WERI-Rb-1 (cell line): Measurements from ENCODE around the gene UMODL1.
"Not testable (repeated sequence)": the region's sequence is repeated elsewhere in the genome, so short reads cannot be mapped to it uniquely, and the experiment has no call there.

Source experiments
- DNase-seq: peaks from one replicate; pipeline ENCODE4 v3.0.0-alpha.2; 2020
- H3K27ac ChIP-seq: fragments of 250-450 bp; sonication (Bioruptor Pico); 2 replicates; pipeline ENCODE4 v1.5.1; 2020; ENCODE audit warnings: mild to moderate bottlenecking, moderate library complexity
- H3K27me3 ChIP-seq: fragments of 250-450 bp; sonication (Bioruptor Pico); 2 replicates; pipeline ENCODE4 v1.5.1; 2021; ENCODE audit warnings: mild to moderate bottlenecking, low read depth, moderate library complexity; ENCODE audit not compliant: insufficient read depth, severe bottlenecking
- H3K36me3 ChIP-seq: fragments of 250-450 bp; sonication (Bioruptor Pico); 2 replicates; pipeline ENCODE4 v1.5.1; 2020; ENCODE audit warnings: mild to moderate bottlenecking, moderate library complexity
- H3K4me3 ChIP-seq: 2 replicates; pipeline ENCODE4 v1.5.1; 2011; ENCODE audit warnings: low read depth, mild to moderate bottlenecking, control low read depth, low read length
- H3K9me3 ChIP-seq: fragments of 250-450 bp; sonication (Bioruptor Pico); 2 replicates; pipeline ENCODE4 v1.5.1; 2021; ENCODE audit warnings: mild to moderate bottlenecking, moderate library complexity; ENCODE audit not compliant: severe bottlenecking
- TF ChIP-seq, protein P1 (sequence below): IDR thresholded peaks from 2 replicates; pipeline ENCODE4 v1.5.1; 2011; ENCODE audit warnings: low read depth, mild to moderate bottlenecking, control low read depth, inconsistent platforms, low read length

The UMODL1 gene

DNA sequence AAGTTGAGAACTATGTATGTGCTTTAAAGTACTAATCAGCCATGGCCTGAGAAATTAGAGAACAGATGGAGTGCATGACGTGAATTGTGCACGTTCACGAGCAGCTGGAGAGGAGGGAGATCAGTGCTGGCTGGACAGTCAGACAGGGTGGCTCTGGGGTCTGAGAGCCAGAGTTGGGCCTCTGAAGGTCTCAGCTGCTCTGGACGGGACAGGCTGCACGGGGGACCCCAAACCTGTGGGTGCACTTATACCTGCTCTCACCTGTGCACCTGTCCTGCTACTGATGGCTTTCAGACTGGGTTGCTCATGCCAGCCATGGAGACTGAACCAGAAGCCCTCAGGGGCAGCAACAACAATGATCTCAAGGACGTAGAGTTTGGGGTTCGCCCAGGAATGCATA is 43.5 kb downstream of the UMODL1 start:
- Histone ChIP-seq H3K27me3 (no peaks in the 10 kb centered on the region), H3K4me3 (no peak overlapping the region), H3K9me3 (no peaks in the 10 kb centered on the region), H3K36me3 (no peaks in the 10 kb centered on the region), H3K27ac (no peak overlapping the region)
- DNase-seq: peak; percentile 48
- TF ChIP-seq, protein P1, sequence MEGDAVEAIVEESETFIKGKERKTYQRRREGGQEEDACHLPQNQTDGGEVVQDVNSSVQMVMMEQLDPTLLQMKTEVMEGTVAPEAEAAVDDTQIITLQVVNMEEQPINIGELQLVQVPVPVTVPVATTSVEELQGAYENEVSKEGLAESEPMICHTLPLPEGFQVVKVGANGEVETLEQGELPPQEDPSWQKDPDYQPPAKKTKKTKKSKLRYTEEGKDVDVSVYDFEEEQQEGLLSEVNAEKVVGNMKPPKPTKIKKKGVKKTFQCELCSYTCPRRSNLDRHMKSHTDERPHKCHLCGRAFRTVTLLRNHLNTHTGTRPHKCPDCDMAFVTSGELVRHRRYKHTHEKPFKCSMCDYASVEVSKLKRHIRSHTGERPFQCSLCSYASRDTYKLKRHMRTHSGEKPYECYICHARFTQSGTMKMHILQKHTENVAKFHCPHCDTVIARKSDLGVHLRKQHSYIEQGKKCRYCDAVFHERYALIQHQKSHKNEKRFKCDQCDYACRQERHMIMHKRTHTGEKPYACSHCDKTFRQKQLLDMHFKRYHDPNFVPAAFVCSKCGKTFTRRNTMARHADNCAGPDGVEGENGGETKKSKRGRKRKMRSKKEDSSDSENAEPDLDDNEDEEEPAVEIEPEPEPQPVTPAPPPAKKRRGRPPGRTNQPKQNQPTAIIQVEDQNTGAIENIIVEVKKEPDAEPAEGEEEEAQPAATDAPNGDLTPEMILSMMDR: no peak

DNA sequence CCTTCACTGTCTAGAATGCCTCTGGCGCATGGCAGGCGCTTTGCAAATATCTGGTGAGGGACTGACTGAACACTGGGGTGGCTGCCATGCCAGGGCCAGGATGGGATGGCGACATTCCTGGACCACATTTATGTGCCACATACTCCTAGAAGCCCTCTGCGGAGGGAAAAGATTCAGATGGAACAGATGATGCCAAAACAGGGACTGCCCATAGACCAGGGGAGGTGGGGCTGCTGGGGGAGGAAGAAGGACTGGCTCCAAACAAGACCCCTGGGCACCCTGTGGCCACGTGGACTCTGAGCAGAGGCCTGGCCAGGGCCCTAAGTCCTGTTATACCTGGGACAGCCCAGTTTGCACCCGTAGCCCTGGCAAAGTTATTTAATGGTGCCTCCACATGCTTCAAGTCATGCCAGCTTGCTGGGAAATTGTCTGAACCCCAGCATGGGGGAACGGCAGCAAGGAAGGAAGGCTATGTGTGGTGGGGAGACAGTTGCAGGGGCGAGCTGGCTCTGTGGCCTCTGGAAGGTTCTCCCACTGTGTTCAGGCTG is 44.1 kb downstream of the UMODL1 start:
- Histone ChIP-seq H3K36me3 (no peaks in the 10 kb centered on the region), H3K27me3 (no peaks in the 10 kb centered on the region)
- DNase-seq: no peak

DNA sequence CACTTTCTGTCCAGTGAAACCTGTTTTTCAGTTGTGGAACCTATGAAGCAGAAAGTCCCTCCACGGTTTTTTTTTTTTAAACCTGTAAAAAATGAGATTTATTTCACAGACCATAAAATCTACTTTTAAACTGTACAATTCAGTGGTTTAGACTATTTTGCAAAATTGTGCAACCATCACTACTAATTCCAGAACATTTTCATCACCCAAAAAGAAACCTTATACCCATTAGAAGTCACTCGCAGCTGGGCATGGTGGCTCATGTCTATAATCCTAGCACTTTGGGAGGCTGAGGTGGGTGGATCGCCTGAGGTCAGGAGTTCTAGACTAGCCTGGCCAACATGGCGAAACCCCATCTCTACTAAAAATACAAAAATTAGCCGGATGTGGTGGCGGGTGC is 45.4 kb downstream of the UMODL1 start:
- H3K27me3 ChIP-seq, H3K36me3 ChIP-seq, H3K4me3 ChIP-seq, H3K9me3 ChIP-seq, H3K27ac ChIP-seq, DNase-seq: not testable (repeated sequence)

More for the DNA sequence above, 44.1 kb downstream of the UMODL1 start:
- H3K9me3 ChIP-seq: no peaks in the 10 kb centered on the region
- no peak overlapping the region for H3K4me3 ChIP-seq
- H3K27ac ChIP-seq: no peak overlapping the region
- TF ChIP-seq, protein P1: no peak

DNA sequence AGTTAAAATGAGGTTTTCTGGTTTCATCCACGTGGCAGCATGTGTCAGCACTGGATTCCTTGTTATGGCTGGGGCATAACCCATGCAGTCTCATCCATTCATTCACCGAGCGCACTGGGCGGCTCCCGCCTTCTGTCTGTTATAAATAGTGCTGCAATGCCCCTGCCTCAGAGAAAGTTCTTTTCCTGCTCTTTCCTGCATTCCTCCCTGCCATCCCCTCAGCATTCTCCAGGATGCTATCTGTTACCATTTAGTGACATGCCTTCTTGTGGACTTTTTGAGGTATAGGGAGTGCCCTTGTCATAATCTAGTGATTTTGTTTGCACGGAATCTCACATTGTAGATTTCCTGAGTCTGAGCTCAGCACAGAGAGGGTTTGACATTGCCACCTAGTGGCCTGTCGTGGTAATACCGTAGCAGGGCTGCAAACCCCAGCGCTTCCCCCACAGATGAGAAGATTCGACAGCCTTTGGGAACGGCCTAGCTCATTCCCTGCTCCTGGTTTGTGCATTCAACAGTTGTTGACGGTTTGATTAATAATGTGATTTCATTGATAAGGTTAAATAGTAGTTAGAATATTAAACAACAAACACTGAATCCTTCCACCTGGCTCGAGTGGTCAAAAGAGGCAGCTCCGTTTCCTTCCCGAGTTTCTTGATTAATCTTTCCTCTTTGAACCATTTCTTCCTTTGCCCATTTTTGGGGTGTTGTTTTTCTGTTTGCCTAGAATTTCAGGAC is 46.3 kb downstream of the UMODL1 start:
- no peaks in the 10 kb centered on the region for H3K27me3 ChIP-seq
- TF ChIP-seq, protein P1: peak; percentile 92
- no peak overlapping the region for H3K27ac ChIP-seq
- H3K9me3 ChIP-seq: no peaks in the 10 kb centered on the region
- peak; percentile 83 for DNase-seq
- H3K4me3 ChIP-seq: peak overlapping the region; percentile 28
- H3K36me3 ChIP-seq: no peaks in the 10 kb centered on the region

DNA sequence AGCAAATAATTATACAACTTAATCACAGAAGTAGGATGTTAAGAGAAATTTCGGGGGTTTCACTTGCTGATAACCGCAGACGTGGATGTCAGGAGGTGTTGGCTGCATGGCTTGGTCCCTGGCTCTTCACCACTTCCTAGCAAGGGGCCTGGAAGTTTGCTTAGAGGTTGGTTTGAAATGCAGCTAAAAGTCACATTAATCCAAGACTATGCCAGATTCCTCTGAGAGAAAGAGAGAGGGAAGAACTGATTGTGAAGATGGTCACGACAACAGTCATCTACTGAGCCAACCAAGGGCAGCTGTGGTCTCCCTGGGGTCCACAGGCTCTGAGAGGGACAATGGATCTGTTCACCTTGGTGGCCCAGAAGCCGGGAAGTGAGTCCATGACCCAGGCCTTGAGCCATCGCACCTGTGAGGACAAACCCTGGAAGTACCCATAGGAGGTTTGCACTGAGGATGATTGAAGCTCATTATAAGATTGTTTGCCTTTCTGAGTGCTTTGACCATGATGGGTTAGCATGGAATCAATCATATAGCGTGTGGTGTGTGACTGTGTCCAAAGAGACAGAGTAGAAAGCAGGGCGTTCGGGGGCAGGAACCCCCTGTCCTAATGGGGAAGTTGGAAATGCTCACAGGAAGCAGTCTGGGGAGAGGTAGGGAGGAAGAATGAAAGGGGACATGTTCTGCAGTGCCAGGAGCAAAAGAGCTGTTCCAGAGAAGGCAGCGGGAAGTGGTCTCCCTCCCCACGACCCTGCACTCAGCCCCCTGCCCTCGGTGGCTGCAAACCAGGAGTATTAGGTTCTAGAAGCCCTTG is 47.1 kb downstream of the UMODL1 start:
- Histone ChIP-seq H3K27me3 (no peaks in the 10 kb centered on the region), H3K9me3 (no peaks in the 10 kb centered on the region), H3K36me3 (no peaks in the 10 kb centered on the region), H3K4me3 (no peak overlapping the region), H3K27ac (no peak overlapping the region)
- no peak for DNase-seq
- TF ChIP-seq, protein P1: no peak

DNA sequence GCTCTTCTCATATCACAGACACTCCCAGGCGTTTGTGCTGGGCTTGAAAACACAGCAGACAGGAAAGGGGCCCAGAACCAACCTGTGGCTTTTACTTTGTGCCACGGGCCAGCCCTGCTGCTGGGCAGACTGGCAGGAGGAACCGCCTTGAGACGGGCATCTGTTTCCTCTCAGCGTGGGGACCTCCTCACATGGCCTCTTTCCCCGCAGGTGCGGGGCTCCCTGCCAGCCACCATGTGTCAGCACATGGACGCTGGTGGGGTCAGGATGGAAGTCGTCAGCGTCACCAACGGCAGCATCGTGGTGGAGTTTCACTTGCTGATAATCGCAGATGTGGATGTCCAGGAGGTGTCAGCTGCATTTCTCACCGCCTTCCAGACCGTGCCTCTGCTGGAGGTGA is 47.8 kb downstream of the UMODL1 start:
- H3K36me3 ChIP-seq: no peaks in the 10 kb centered on the region
- TF ChIP-seq, protein P1: 0 out of 2 replicates have a peak, but pooled peaks have one; percentile 6
- no peak overlapping the region for H3K4me3 ChIP-seq
- no peak overlapping the region for H3K27ac ChIP-seq
- H3K9me3 ChIP-seq: no peaks in the 10 kb centered on the region
- DNase-seq: no peak
- H3K27me3 ChIP-seq: no peaks in the 10 kb centered on the region
